A549 treated with Mapracorat at 1 μM for 4 hours (cell line): Measurements from ENCODE around the gene LILRB1. TPM values are rescaled to one million over a fixed set of nuclear protein-coding genes. Genes with fewer than 3 reads are reported as not detected.

ENCODE experiments used
- total RNA-seq: library from RNA; stranded (reverse); fragments of 200-300 nt; extraction: Qiagen RNA extraction; gene quantifications from 5 replicates; pipeline ENCODE4 v1.2.3, GENCODE V29; 2022

LILRB1 gene
- 0.24 TPM in 1 of 5 replicates, not detected in the others for total RNA-seq

DNA sequence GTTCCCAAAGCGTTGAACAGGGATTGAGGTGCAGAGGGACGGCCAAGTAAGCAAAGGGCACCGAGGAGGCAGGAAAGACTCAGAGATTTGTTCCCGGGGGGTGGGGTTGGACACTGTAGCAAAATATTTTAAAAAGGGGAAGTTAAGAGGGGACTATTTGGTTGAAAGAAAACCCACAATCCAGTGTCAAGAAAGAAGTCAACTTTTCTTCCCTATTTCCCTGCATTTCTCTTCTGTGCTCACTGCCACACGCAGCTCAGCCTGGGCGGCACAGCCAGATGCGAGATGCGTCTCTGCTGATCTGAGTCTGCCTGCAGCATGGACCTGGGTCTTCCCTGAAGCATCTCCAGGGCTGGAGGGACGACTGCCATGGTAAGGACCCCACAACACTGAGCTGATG lies at the start of gene LILRB1:
TSS of gene LILRB1 (plus strand) at position 223 of the 400 bp plus-strand sequence. CDS start 590 bp downstream, outside the sequence.

DNA sequence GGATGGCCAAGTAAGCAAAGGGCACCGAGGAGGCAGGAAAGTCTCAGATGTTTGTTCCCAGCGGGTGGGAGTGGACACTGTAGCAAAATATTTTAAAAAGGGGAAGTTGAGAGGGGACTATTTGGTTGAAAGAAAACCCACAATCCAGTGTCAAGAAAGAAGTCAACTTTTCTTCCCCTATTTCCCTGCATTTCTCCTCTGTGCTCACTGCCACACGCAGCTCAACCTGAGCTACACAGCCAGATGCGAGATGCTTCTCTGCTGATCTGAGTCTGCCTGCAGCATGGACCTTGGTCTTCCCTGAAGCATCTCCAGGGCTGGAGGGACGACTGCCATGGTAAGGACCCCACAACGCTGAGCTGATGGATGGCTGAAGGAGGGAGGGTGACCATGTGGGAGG lies 36.8 kb upstream of the LILRB1 start, which contains the start of gene LILRA1:
TSS of gene LILRA1 (plus strand) at position 188 of the 400 bp plus-strand sequence. CDS start 613 bp downstream, outside the sequence.

DNA sequence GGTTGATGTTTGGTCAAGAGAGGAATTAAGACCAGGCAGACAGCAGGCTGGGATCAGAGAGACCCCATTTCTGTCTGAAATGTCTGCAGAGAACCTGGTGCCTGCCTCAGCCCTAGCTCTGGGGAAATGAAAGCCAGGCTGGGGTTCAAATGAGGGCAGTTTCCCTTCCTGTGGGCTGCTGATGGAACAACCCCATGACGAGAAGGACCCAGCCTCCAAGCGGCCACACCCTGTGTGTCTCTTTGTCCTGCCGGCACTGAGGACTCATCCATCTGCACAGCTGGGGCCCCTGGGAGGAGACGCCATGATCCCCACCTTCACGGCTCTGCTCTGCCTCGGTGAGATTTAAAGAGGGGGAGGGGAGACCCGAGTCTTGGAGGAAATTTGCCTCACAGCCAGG lies 32.4 kb downstream of the LILRB1 start, which contains the start of gene LILRB4:
TSS of gene LILRB4 (plus strand) at position 256 of the 400 bp plus-strand sequence. CDS start at position 305, 49 bp downstream.

Other genes with a start within 250 kb of the LILRB1 start
- 0.42 TPM in 1 of 5 replicates, not detected in the others for gene TTYH1, start 215.0 kb upstream of the LILRB1 start, total RNA-seq
- 73.9 to 144 TPM (median 124 TPM) in 5 replicates for gene LENG8, start 181.3 kb upstream of the LILRB1 start, total RNA-seq
- 4.4 to 7.6 TPM (median 7.0 TPM) in 5 replicates for gene LENG9, start 166.7 kb upstream of the LILRB1 start, total RNA-seq
- gene CDC42EP5, start 157.2 kb upstream of the LILRB1 start, total RNA-seq = not detected in 5 replicates
- gene LAIR2, start 127.7 kb upstream of the LILRB1 start, total RNA-seq = not detected in 5 replicates
- not detected in 5 replicates for gene LILRA2, start 56.7 kb upstream of the LILRB1 start, total RNA-seq
- gene LILRA1, start 36.9 kb upstream of the LILRB1 start, total RNA-seq = not detected in 5 replicates
- not detected in 5 replicates for gene LILRB4, start 32.5 kb downstream of the LILRB1 start, total RNA-seq
- not detected in 5 replicates for gene KIR3DL3, start 94.0 kb downstream of the LILRB1 start, total RNA-seq
- gene KIR2DL3, start 108.0 kb downstream of the LILRB1 start, total RNA-seq = not detected in 5 replicates
- gene KIR2DL1, start 139.3 kb downstream of the LILRB1 start, total RNA-seq = not detected in 5 replicates
- gene KIR2DL4, start 173.1 kb downstream of the LILRB1 start, total RNA-seq = not detected in 5 replicates
- gene KIR3DL1, start 186.0 kb downstream of the LILRB1 start, total RNA-seq = not detected in 5 replicates
- not detected in 5 replicates for gene KIR2DS4, start 202.2 kb downstream of the LILRB1 start, total RNA-seq
- gene KIR3DL2, start 220.0 kb downstream of the LILRB1 start, total RNA-seq = not detected in 5 replicates
- gene FCAR, start 243.8 kb downstream of the LILRB1 start, total RNA-seq = not detected in 5 replicates